Kidney tubule cell (primary cell): ENCODE measurements around the gene COX19.
"Not testable (repeated sequence)": the region's sequence is repeated elsewhere in the genome, so short reads cannot be mapped to it uniquely, and the experiment has no call there.

ENCODE experiments used
- DNase-seq: peaks from one replicate; pipeline ENCODE4 v3.0.0-alpha.2; 2018; ENCODE audit warnings: low spot score

The COX19 gene

DNA sequence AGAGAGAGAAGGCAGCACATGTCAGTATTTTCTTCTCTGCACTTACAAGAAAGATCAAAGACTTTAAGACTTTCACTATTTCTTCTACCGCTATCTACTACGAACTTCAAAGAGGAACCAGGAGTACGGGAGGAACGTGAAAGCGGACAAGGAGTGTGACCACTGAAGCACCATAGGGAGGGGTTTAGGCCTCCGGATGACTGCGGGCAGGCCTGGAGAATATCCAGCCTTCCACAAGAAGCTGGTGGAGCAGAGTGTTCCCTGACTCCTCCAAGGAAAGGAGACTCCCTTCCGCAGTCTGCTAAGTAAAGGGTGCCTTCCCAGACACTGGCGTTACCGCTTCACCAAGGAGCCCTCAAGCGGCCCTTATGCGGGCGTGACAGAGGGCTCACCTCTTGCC is 14.4 kb downstream of the COX19 start:
- not testable (repeated sequence) for DNase-seq

- no peak for DNase-seq
Measured at GRCh38 chr7:960269-960871, 15.0 kb downstream of the COX19 start.

DNA sequence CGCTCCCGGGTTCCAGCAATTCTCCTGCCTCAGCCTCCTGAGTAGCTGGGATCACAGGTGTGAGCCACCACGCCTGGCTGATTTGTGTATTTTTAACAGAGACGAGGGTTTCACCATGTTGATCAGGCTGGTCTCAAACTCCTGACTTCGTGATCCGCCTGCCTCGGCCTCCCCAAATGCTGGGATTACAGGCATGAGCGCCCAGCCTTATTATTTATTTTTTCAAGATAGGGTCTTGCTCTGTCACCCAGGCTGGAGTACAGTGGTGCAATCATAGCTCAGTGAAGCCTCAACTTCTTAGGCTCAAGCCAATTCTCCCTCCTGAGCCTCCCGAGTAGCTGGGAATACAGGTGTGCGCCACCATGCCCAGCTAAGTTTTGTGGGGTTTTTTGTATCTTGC is 15.6 kb downstream of the COX19 start:
- not testable (repeated sequence) for DNase-seq

GRCh38 chr7:959271-959670 is 16.1 kb downstream of the COX19 start:
- DNase-seq, result no peak

GRCh38 chr7:958221-959200 is 16.8 kb downstream of the COX19 start:
- no peak for DNase-seq

DNA sequence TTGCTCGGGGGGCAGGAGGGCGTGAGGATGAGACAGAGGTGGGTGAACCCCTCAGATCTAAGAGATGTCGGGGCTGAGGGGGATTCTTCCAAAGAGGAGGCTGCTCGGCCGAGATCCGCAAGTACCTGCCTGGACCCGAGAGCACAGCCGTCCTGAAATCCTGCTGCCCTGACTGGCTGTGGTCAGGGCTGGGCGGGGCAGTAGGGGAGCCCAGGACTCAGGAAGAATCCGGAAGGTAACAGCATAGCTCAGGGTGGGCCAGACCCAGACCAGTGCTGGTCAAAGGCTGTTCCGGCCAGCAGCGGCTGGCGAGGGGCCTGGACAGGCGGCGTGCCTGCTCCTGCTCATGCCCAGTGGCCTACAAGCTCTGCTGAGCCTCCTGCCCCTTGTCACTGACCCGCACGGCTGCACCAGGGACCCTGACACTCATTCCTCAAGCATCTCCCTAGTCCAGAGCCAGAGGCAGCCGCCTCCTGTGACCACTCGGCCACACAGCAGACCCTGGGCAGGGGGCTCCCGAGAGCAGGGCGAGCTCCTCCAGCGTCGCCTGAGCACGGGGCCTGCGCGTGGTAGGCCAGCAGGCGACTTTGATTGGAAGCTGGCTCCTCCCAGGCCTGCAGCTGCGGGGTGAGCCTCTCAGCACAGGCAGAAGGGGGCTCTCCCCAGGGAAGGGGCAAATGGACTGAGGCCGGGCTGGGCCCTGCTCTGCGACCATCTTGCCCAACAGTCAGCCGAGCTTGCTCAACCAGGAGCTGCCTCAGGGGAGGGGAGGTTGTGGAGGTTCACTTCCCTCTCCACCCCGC is 17.7 kb downstream of the COX19 start:
- no peak for DNase-seq

DNA sequence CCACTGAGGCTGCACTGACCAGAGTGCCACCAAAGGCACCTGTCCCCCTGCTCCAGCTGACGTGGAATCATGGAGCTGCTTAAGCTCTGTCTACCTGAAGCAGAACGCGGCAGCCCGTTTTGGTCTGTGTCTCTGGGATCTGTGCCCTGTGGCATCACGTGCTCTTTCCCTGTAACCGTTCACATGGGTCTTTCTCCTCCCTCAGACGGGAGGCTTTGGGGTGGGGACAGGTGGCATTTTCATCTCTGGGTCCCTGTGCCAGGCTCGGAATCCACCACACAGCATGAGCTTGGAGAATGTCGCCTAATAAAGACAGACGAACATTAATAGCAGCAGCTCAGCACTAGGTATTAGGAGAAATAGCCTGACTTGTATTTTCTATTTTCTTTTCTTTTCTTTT is 19.3 kb downstream of the COX19 start:
- DNase-seq, result no peak

GRCh38 chr7:954330-955238 is 20.8 kb downstream of the COX19 start, which contains the start of gene ADAP1:
Gene ADAP1 (minus strand): TSS chr7:954680. CDS start chr7:954477, 203 bp downstream.
- DNase-seq, result peak; percentile 61

- DNase-seq, result peak; percentile 59
Measured at GRCh38 chr7:953547-954327, 21.6 kb downstream of the COX19 start.

DNA sequence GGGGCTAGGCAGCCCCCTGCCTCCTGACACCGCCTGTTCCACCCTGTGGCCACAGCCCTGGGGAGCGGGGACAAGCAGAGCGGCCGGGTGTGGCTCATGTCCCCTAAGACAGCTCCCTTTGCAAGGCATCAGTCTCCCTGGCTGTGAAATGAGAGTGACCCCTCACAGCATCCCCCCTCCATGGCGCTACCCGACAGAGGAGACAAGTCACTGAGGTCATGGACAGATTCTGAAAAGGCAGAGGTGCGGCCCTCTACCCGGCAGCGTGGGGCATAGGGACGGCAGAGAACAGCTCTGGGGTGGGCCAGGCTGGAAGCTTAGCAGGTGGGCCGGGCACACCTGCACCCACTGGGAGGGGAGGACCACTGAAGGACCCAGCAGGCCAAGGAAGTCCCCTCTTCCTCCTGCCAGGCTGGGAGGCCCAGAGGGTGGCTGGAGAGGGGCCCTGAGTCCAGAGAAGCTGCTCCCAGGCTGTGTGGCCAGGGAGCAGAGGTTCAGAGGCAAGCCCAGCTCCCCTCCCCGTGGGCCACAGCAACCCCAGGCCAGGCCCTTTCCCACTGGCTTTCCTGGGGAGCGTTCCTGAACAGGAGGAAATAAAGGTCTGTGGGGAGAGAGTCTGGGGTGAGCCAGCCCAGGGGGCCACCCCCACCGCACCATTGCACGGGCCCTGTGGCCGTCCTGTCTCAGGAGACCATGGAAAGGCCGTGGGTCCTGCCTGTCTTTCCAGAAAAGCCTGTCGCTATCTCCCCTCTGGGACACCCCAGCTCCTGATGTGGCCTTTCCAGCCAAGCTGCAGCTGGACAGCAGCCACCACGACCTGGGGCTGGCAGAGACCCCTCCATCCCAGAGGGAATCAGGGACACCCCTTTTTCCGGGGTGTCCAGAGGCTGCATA is 22.6 kb downstream of the COX19 start:
- no peak for DNase-seq

DNA sequence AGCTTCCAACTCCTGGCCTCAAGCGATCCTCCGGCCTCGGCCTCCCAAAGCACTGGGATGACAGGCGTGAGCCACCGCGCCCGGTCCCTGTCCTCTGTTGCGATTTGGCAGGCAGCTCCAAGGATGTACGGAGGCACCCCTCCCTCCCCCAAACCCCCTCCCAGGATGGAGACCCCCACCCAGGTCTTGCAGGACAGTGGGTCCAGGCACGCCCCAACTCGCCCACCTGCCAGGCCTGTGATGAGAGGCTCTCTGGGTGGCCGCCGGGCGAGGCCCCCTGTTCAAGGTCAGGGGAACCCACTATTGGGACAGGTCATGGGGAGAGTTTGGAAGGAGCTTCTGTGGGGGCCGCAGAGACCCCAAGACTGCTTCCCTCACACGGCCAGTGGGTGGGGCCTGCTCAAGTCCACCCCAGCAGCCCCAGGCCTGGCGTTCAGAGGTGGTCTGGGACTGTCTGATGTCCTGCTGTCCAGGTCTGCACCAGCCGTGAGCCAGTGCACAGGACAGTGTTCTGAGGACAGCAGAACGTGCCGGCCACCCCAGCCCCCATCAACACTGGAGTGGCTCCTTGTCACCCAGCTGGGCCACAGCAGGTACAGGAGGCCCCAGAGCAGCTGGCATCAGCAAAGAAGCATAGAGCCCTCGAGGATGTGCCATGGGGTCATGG is 23.3 kb downstream of the COX19 start:
- no peak for DNase-seq

GRCh38 chr7:949021-949934 is 26.1 kb downstream of the COX19 start:
- peak; percentile 73 for DNase-seq

GRCh38 chr7:947391-948210 is 27.7 kb downstream of the COX19 start:
- DNase-seq, result no peak

DNA sequence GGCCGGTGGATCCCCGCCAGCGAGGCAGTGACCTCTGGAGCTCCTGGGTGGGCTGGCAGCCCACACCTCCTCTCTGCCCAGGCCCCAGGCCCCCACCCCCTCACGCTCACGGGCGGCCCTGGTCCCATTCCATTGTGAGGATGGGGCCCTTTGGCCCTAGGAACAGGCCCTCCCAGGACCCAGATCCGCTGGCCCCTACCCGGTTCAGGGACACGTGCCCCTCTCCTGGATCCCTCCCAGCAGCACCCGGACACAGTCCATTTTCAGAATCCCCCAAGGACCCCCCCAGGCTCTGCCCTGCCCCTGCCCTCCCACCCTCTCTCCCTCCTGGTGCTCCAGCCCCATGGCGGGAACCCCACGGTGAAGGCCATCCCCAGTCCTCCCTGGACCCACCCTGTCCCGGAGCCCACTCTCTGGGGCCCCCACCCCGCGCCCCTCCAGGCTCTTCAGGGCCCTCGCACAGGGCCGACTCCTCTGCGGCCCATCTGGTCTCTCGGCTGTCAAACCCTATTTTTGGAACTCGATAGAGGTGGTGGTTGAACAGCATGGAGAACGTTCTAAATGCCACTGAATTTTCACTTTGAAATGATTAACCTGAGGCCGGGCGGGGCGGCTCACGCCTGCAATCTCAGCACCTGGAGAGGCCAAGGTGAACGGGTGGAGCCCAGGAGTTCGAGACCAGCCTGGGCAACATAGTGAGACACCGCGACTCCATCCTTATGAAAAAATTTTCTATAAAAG is 28.9 kb downstream of the COX19 start:
- peak; percentile 43 for DNase-seq

DNA sequence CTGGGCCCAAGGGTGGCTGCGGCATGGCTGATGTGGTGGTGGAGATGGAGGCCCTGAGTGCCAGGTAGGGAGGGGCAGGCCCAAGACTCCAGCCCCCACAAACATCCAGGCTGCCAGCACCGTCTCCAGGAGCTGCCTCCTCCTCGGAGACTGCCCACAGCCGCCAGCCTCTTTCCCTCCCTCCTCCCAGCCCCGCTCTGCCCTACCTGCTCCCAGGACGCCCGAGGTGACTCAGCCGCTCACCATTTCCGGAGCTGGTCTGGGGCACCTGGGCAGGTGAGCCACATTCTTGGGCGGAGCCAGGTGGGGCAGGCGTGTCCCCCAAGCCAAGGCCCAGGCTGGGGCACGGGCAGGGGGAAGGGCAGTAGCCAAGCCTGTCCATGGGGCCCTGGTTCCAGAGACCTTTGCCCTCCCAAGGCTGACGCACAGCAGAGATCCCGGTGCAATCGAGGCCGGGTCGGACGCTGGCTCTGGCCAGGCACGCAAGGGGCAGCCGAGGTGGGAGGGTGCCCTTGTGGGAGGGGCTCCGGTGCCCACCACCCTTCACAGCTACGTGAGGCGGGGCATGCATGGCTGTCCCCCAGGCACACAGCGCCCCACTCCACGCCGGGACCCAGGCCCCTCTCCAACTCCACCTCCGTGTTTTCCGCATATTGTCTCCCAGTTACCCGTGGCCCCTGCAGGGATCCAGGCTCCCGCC is 29.6 kb downstream of the COX19 start:
- peak; percentile 96 for DNase-seq

GRCh38 chr7:945147-945555 is 30.2 kb downstream of the COX19 start:
- peak; percentile 60 for DNase-seq
